Measurements from ENCODE around the gene HAUS3.

Gene HAUS3

DNA sequence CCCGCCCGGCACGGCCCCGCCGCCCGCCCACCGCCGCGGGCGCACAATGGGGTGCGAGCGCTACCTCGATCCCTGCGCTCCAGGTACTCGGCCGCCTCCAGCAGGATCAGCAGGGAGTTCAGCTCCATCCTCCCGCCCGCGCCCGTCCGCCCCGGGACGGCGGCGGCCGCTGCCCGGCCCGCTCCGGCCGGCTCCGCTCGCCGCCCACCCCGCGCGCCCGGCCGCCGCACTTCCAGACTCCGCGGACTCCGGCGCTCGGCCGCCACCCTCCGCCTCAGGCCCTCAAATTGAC, 19.9 kb upstream of the HAUS3 start, which contains the start of gene MXD4:
TSS of gene MXD4 (minus strand) at position 257 of the 292 bp plus-strand sequence. CDS start at position 128, 129 bp downstream.
- Histone ChIP-seq H3K4me2 (ENCODE audit: insufficient read depth, low read length) (peak within 1 kb of the TSS; percentile 85), H3K27ac (ENCODE audit: low read length) (peak within 1 kb of the TSS; percentile 92), H3K9ac (ENCODE audit: low read depth, low read length) (peak within 1 kb of the TSS; percentile 99), H3K9me3 (ENCODE audit: insufficient read depth, low read length, severe bottlenecking) (no peaks in the 10 kb centered on the region), H3K4me3 (ENCODE audit: low read depth in 1 of 2, low read length in 2 of 2) (peak within 1 kb of the TSS; percentile 55 to 86), H4K20me1 (ENCODE audit: insufficient read depth, low read length) (peaks cover 41% of the 10 kb centered on the region), H3K4me1 (ENCODE audit: insufficient read depth, low read length) (peaks cover 37% of the 10 kb centered on the region), H3K27me3 (ENCODE audit: insufficient read depth, low read length, poor library complexity) (no peaks in the 10 kb centered on the region), H2AFZ (ENCODE audit: low read depth, low read length) (peak within 1 kb of the TSS; percentile 79), H3K36me3 (ENCODE audit: insufficient read depth, low read length) (peaks cover 36% of the 10 kb centered on the region), H3K79me2 (ENCODE audit: insufficient read depth, low read length) (peaks cover 32% of the 10 kb centered on the region)
- DNase-seq, result no peak
- TF ChIP-seq EZH2 (IDR thresholded peaks at IDR 0.05; ENCODE audit: borderline replicate concordance, low read depth, low read length, severe bottlenecking), result no peak
- TF ChIP-seq, protein P1, sequence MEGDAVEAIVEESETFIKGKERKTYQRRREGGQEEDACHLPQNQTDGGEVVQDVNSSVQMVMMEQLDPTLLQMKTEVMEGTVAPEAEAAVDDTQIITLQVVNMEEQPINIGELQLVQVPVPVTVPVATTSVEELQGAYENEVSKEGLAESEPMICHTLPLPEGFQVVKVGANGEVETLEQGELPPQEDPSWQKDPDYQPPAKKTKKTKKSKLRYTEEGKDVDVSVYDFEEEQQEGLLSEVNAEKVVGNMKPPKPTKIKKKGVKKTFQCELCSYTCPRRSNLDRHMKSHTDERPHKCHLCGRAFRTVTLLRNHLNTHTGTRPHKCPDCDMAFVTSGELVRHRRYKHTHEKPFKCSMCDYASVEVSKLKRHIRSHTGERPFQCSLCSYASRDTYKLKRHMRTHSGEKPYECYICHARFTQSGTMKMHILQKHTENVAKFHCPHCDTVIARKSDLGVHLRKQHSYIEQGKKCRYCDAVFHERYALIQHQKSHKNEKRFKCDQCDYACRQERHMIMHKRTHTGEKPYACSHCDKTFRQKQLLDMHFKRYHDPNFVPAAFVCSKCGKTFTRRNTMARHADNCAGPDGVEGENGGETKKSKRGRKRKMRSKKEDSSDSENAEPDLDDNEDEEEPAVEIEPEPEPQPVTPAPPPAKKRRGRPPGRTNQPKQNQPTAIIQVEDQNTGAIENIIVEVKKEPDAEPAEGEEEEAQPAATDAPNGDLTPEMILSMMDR (IDR thresholded peaks at IDR 0.05; ENCODE audit: borderline replicate concordance, extremely low read depth, low read length, poor library complexity, severe bottlenecking), result no peak
- ATAC-seq (ENCODE audit: insufficient read depth, low read depth), result no peak

DNA sequence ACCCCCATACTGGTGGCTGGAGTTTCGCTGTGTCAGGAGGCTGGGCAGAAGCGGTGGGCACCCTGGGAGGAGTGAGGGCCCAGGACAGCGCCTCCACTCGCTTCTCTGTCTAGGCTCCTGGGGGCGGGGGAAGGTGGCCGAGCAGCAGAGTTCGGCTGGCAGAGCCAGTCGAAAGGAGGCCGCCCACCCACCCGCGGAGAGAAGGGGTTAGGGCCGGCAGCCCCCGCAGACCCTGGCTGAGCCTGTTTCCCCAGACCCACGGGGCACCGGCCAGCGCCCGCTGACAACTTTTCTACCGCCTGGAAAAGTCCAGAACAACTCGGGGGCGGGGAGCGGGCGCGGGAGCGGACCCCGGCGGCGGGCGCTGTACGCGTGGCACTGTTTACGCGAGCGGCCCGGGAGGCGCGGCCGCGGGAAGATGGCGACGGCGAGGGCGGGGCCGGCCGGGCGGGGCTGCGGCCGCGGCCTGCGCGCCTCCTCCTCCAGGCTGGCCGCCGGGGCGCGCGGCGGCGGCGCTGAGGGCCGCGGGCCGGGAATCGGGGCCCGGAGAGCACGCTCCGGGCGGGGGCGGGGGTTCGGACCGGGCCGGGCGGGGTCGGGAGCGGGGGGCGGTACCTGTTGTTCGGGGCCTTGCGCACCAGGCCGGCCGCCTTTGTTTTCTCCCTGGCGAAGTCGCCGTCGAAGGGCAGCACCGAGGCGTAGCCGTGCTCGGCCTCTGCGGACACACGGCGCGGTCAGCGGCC, 19.4 kb upstream of the HAUS3 start:
- peaks cover 46% of the 10 kb centered on the region for H4K20me1 ChIP-seq (ENCODE audit: insufficient read depth, low read length)
- H3K27me3 ChIP-seq (ENCODE audit: insufficient read depth, low read length, poor library complexity), result no peaks in the 10 kb centered on the region
- peaks cover 37% of the 10 kb centered on the region for H3K4me1 ChIP-seq (ENCODE audit: insufficient read depth, low read length)
- H3K79me2 ChIP-seq (ENCODE audit: insufficient read depth, low read length), result peaks cover 32% of the 10 kb centered on the region
- H3K4me3 ChIP-seq (ENCODE audit: low read depth in 1 of 2, low read length in 2 of 2), result peak overlapping the region; percentile 55 to 86; a peak in 3 of 4 replicates
- TF ChIP-seq, protein P1 (IDR thresholded peaks at IDR 0.05; ENCODE audit: borderline replicate concordance, extremely low read depth, low read length, poor library complexity, severe bottlenecking), result no peak
- TF ChIP-seq EZH2 (IDR thresholded peaks at IDR 0.05; ENCODE audit: borderline replicate concordance, low read depth, low read length, severe bottlenecking), result no peak
- H3K9ac ChIP-seq (ENCODE audit: low read depth, low read length), result peak overlapping the region; percentile 73
- H3K36me3 ChIP-seq (ENCODE audit: insufficient read depth, low read length), result peaks cover 40% of the 10 kb centered on the region
- peak overlapping the region; percentile 79 for H2AFZ ChIP-seq (ENCODE audit: low read depth, low read length)
- ATAC-seq (ENCODE audit: insufficient read depth, low read depth) (no peak), DNase-seq (peak; percentile 57)
- H3K9me3 ChIP-seq (ENCODE audit: insufficient read depth, low read length, severe bottlenecking), result no peaks in the 10 kb centered on the region
- H3K4me2 ChIP-seq (ENCODE audit: insufficient read depth, low read length), result peak overlapping the region; percentile 85
- H3K27ac ChIP-seq (ENCODE audit: low read length), result peak overlapping the region; percentile 67

DNA sequence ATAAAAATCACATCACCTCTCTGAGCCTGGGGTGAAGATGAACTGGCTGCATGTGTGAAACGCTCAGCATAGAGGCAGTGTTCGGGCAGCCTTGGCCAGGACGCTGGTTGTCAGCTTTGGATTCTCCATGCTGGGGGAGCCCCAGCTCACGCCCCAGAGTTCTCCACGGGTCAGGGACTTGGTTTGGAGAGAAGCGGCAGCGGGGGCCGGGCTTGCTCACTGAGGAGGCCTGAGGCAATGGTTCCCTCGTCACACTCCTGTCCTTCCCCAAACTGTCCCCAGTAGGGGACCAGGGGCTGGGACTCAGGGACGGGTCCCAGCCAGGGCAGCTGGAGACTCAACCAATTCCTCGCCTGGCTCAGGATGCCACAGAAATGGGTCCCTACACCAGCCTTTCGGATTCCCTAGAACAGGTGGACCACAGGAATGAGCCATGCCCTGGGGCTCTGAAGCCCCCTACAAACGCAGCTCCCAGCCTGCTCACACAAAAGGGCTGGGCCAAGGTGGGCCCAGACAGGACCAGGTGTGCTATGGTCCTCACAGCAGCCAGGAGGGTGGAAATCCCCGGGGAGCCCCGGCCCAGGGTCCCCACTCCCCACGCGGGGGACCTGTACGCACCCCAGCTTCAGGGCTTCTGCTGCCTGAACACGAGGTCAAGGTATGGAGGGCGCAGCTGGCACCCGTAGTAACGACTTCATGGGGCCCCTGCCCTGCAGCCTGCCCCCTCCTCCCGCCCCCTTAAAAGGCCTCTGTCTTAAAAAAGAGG, 18.6 kb upstream of the HAUS3 start:
- H3K79me2 ChIP-seq (ENCODE audit: insufficient read depth, low read length), result peaks cover 32% of the 10 kb centered on the region
- no peaks in the 10 kb centered on the region for H3K27me3 ChIP-seq (ENCODE audit: insufficient read depth, low read length, poor library complexity)
- no peak for DNase-seq
- H3K4me2 ChIP-seq (ENCODE audit: insufficient read depth, low read length), result peak overlapping the region; percentile 85
- H3K9ac ChIP-seq (ENCODE audit: low read depth, low read length), result peak overlapping the region; percentile 73
- peaks cover 37% of the 10 kb centered on the region for H3K4me1 ChIP-seq (ENCODE audit: insufficient read depth, low read length)
- ATAC-seq (ENCODE audit: insufficient read depth, low read depth), result no peak
- peaks cover 54% of the 10 kb centered on the region for H4K20me1 ChIP-seq (ENCODE audit: insufficient read depth, low read length)
- H3K4me3 ChIP-seq (ENCODE audit: low read depth in 1 of 2, low read length in 2 of 2), result peak overlapping the region; percentile 55 to 86; a peak in 3 of 4 replicates
- no peaks in the 10 kb centered on the region for H3K9me3 ChIP-seq (ENCODE audit: insufficient read depth, low read length, severe bottlenecking)
- no peak overlapping the region for H2AFZ ChIP-seq (ENCODE audit: low read depth, low read length)
- H3K36me3 ChIP-seq (ENCODE audit: insufficient read depth, low read length), result peaks cover 43% of the 10 kb centered on the region
- no peak overlapping the region; the same call in 1 of the 2 replicates for H3K27ac ChIP-seq (ENCODE audit: low read length)
- no peak for TF ChIP-seq EZH2 (IDR thresholded peaks at IDR 0.05; ENCODE audit: borderline replicate concordance, low read depth, low read length, severe bottlenecking)
- TF ChIP-seq, protein P1 (IDR thresholded peaks at IDR 0.05; ENCODE audit: borderline replicate concordance, extremely low read depth, low read length, poor library complexity, severe bottlenecking), result no peak
